GM12878 (cell line): ENCODE results near the gene ADCY5. TPM values are rescaled to one million over a fixed set of nuclear protein-coding genes. Genes with fewer than 3 reads are reported as not detected.

Experiments used
- ATAC-seq: fragments of 200-7000 bp; cut with Tn5 transposase; 3 replicates; pipeline ENCODE4 v1.9.1; 2020; ENCODE audit warnings: mild to moderate bottlenecking, moderate library complexity
- BruUV-seq: library from RNA; stranded (reverse); fragments of 400-500 nt; replicated peaks from 2 replicates; lab custom pipeline; 2021; lab: Mats Ljungman, UMichigan
- CTCF ChIA-PET: fragments of 300-600 bp; sonication (Branson Sonifier 250); formaldehyde crosslinking; extraction: SDS; loops from one replicate; lab custom pipeline; 2021; ENCODE audit warnings: inconsistent platforms; lab: Yijun Ruan, JAX
- POLR2A ChIA-PET: fragments of 350-600 bp; formaldehyde crosslinking; extraction: SDS; loops from one replicate; lab custom pipeline; 2021; ENCODE audit warnings: inconsistent platforms; lab: Charles Lee
- RAD21 ChIA-PET: fragments of 300-600 bp; sonication (Branson Sonifier 250); formaldehyde crosslinking; loops from one replicate; lab custom pipeline; 2023; ENCODE audit warnings: antibody characterized with exemption; ENCODE audit not compliant: unreplicated experiment; lab: Charles Lee
- SMC1A ChIA-PET: fragments of 300-600 bp; sonication (Branson Sonifier 250); formaldehyde crosslinking; loops from one replicate; lab custom pipeline; 2023; ENCODE audit not compliant: unreplicated experiment, uncharacterized antibody; lab: Charles Lee
- DNase-seq: peaks from one replicate; pipeline ENCODE4 v3.0.0-alpha.2; 2011; ENCODE audit warnings: low read depth, low spot score
- FAIRE-seq: peaks from 3 replicates; lab custom pipeline; 2011; peaks lifted over from hg19 to GRCh38; lab: Jason Lieb, UNC
- H2AFZ ChIP-seq: 2 replicates; pipeline ENCODE4 v1.6.0; 2011; ENCODE audit warnings: low read depth, low read length, control low read depth; ENCODE audit not compliant: control insufficient read depth
- H3K27ac ChIP-seq: 2 replicates; pipeline ENCODE4 v1.5.1; 2011; ENCODE audit warnings: control low read depth; ENCODE audit not compliant: control insufficient read depth, insufficient read depth
- H3K27me3 ChIP-seq, 2 experiments: replicated peaks in 1 of 2; 2 replicates each; pipeline versions ENCODE4 v1.6.0 to v1.6.1; 2011; ENCODE audit warnings: low read length in 1 of 2; ENCODE audit not compliant: control insufficient read depth in 2 of 2, insufficient read depth in 2 of 2
- H3K36me3 ChIP-seq, 2 experiments: 2 replicates each; pipeline ENCODE4 v1.5.1; 2011; ENCODE audit warnings: low read length in 1 of 2; ENCODE audit not compliant: control insufficient read depth in 2 of 2, insufficient read depth in 2 of 2
- H3K4me1 ChIP-seq: 2 replicates; pipeline ENCODE4 v1.6.1; 2011; ENCODE audit warnings: mild to moderate bottlenecking, low read length, moderate library complexity, mixed read lengths; ENCODE audit not compliant: control insufficient read depth, insufficient read depth
- H3K4me2 ChIP-seq: 2 replicates; pipeline ENCODE4 v1.6.0; 2011; ENCODE audit warnings: control low read depth; ENCODE audit not compliant: control insufficient read depth, insufficient read depth
- H3K4me3 ChIP-seq: fragments of 200-600 bp; sonication (generic); 2 replicates; pipeline ENCODE4 v1.5.1; 2016
- H3K79me2 ChIP-seq: 2 replicates; pipeline ENCODE4 v1.6.0; 2011; ENCODE audit warnings: low read length; ENCODE audit not compliant: control insufficient read depth, insufficient read depth
- H3K9ac ChIP-seq: 2 replicates; pipeline ENCODE4 v1.8.0; 2011; ENCODE audit warnings: low read length, control low read depth, mixed read lengths; ENCODE audit not compliant: control insufficient read depth, insufficient read depth
- H3K9me3 ChIP-seq: replicated peaks from 3 replicates; pipeline ENCODE4 v1.5.1; 2011; ENCODE audit warnings: mild to moderate bottlenecking, low read length; ENCODE audit not compliant: control insufficient read depth, insufficient read depth
- H4K20me1 ChIP-seq: 2 replicates; pipeline ENCODE4 v1.6.0; 2011; ENCODE audit not compliant: control insufficient read depth, insufficient read depth
- STAT1 ChIP-seq: fragments of 450-650 bp; conservative IDR thresholded peaks from 2 replicates; pipeline ENCODE4 v1.6.1; 2014; ENCODE audit warnings: antibody characterized with exemption, mild to moderate bottlenecking
- TCF3 ChIP-seq: IDR thresholded peaks from 2 replicates; pipeline ENCODE4 v1.6.1; 2012; ENCODE audit warnings: low read depth, mild to moderate bottlenecking, low read length, borderline replicate concordance; ENCODE audit not compliant: insufficient read depth
- ZSCAN29 ChIP-seq: fragments of 450-650 bp; IDR thresholded peaks from 2 replicates; pipeline ENCODE4 v1.6.1; 2017; ENCODE audit warnings: mild to moderate bottlenecking, moderate library complexity
- WGBS: methylation state at CpG from one replicate; pipeline ENCODE4 v1.1.6; 2016; ENCODE audit warnings: low lambda C conversion rate; ENCODE audit not compliant: insufficient replicate concordance, insufficient coverage; ENCODE audit errors: missing lambda C conversion rate; 5-methylcytosine and 5-hydroxymethylcytosine counted together
- in situ Hi-C: fragments of 300-500 bp; cut with MboI; formaldehyde crosslinking; loops from 9 replicates; pipeline ENCODE4 v1.14.3; 2018; ENCODE audit warnings: mixed read lengths
- intact Hi-C: fragments of 100-400 bp; cut with micrococcal nuclease; formaldehyde crosslinking; loops from one replicate; pipeline ENCODE4 v1.14.2; 2022; ENCODE audit not compliant: unreplicated experiment
- polyA plus RNA-seq, 11 experiments: library from polyadenylated mRNA; depleted of rRNA in 4 of 11; unstranded in 6 of 11; stranded (reverse) in 5 of 11; fragments of >200 nt; fragmentation: Nextera tagmentation in 4 of 11; fragmentation: Illumina TruSeq in 1 of 11; extraction: Ambion mirVana in 4 of 11; extraction: Trizol in 1 of 11; gene quantifications; 1 replicate in 1 of 11; 2 replicates in 10 of 11; pipeline versions ENCODE4 v1.2.1 to v1.2.3, GENCODE V29; 2011 to 2016; ENCODE audit warnings: inconsistent platforms in 2 of 11, missing spikeins in 2 of 11, low read depth in 1 of 11
- total RNA-seq, 4 experiments: library from RNA; depleted of rRNA in 3 of 4; stranded (reverse); fragments of >200 nt in 3 of 4; fragmentation: Illumina TruSeq in 1 of 4; extraction: Trizol in 1 of 4; gene quantifications; 2 replicates each; pipeline versions ENCODE4 v1.2.1 to v1.2.3, GENCODE V29; 2013 to 2021

Gene ADCY5
- total and polyA plus RNA-seq, 10 of the 15 experiments (the other 5 are each of a cell fraction or from before 2014, with no cell fraction given), result under 0.01 to 0.24 (median 0.02) TPM; not detected in 4

- DNase-seq, result no peak
- no peaks in the 10 kb centered on the region for H4K20me1 ChIP-seq
- no peak overlapping the region for H2AFZ ChIP-seq
- POLR2A ChIA-PET, result no interaction called here
- no peak overlapping the region for H3K4me2 ChIP-seq
- no peak overlapping the region for H3K4me3 ChIP-seq
- in situ Hi-C loops, result no loop called here
- RAD21 ChIA-PET, result no interaction called here
- H3K4me1 ChIP-seq, result no peaks in the 10 kb centered on the region
- CTCF ChIA-PET, result interaction anchor here (0.7 kb wide), 1 partner anchor 1753 kb away, joined by 4 read pairs; the partner anchor contains the start of gene POLQ
- 57% methylated on average over 5 of the region's 5 CpGs for WGBS
- TF ChIP-seq ZSCAN29 (no peak), TCF3 (no peak)
- TF ChIP-seq, all 136 proteins: peak for 0
- SMC1A ChIA-PET, result no interaction called here
- Histone ChIP-seq H3K27me3 (no peaks in the 10 kb centered on the region; a peak in 1 of 4 replicates), H3K27ac (no peak overlapping the region), H3K79me2 (no peaks in the 10 kb centered on the region), H3K36me3 (no peaks in the 10 kb centered on the region), H3K9ac (no peak overlapping the region), H3K9me3 (no peaks in the 10 kb centered on the region)
- intact Hi-C loops, result no loop called here
- ATAC-seq (no peak), FAIRE-seq (no peak)
- no TSS peak for BruUV-seq
Measured at GRCh38 chr3:123298903-123299302, 150.0 kb downstream of the ADCY5 start.

GRCh38 chr3:123297627-123297899 is 151.3 kb downstream of the ADCY5 start:
- no peak for FAIRE-seq
- no peak for ATAC-seq
- no peak overlapping the region for H2AFZ ChIP-seq
- H3K4me2 ChIP-seq, result no peak overlapping the region
- H4K20me1 ChIP-seq, result no peaks in the 10 kb centered on the region
- no peaks in the 10 kb centered on the region for H3K36me3 ChIP-seq
- H3K79me2 ChIP-seq, result no peaks in the 10 kb centered on the region
- ChIA-PET RAD21 (no interaction called here), POLR2A (no interaction called here), CTCF (interaction anchor here (0.7 kb wide), 1 partner anchor 192 kb away, joined by 3 read pairs; no protein-coding TSS in a partner anchor), SMC1A (no interaction called here)
- in situ Hi-C loops (no loop called here), intact Hi-C loops (no loop called here)
- no peak overlapping the region for H3K27ac ChIP-seq
- H3K4me3 ChIP-seq, result no peak overlapping the region
- no peaks in the 10 kb centered on the region for H3K4me1 ChIP-seq
- H3K27me3 ChIP-seq, result no peaks in the 10 kb centered on the region; a peak in 1 of 4 replicates
- no peak for TF ChIP-seq STAT1
- no peak for DNase-seq
- no TSS peak for BruUV-seq
- H3K9me3 ChIP-seq, result no peaks in the 10 kb centered on the region
- 16% methylated on average over 6 of the region's 6 CpGs for WGBS
- H3K9ac ChIP-seq, result no peak overlapping the region
